ENCODE results near the gene ZSWIM4.
A peak's percentile ranks its signal among the peaks of the same experiment; 100 is the strongest.

ZSWIM4 gene

DNA sequence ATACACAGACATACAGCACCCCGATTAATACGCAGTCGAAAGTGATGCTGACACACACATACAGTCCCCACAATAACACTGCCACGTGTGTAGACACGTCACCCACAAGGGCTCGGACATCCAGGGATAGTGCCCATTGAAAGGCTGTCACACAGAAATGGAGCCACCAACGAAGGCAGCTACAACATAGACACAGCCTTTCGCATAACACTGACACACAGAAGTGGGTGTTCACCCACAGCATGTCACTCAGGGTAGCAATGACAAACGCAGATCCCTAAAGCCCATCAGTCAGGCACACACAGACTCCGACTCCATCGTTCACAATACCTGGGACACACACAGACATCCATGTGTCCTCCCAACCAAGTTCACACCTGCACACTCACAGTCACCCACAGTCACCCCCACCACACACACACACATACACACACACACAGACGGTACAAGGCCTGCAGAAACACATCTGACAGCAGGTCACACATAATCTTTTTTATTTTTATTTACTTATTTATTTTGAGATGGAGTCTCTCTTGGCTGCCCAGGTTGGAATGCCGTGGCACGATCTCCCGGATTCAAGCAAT, 71.3 kb downstream of the ZSWIM4 start:
- H3K27ac ChIP-seq: no peak overlapping the region
- TF ChIP-seq ZFX (IDR thresholded peaks at IDR 0.05; ENCODE audit: borderline replicate concordance): no peak
- TF ChIP-seq, protein P1, sequence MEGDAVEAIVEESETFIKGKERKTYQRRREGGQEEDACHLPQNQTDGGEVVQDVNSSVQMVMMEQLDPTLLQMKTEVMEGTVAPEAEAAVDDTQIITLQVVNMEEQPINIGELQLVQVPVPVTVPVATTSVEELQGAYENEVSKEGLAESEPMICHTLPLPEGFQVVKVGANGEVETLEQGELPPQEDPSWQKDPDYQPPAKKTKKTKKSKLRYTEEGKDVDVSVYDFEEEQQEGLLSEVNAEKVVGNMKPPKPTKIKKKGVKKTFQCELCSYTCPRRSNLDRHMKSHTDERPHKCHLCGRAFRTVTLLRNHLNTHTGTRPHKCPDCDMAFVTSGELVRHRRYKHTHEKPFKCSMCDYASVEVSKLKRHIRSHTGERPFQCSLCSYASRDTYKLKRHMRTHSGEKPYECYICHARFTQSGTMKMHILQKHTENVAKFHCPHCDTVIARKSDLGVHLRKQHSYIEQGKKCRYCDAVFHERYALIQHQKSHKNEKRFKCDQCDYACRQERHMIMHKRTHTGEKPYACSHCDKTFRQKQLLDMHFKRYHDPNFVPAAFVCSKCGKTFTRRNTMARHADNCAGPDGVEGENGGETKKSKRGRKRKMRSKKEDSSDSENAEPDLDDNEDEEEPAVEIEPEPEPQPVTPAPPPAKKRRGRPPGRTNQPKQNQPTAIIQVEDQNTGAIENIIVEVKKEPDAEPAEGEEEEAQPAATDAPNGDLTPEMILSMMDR (IDR thresholded peaks at IDR 0.05): no peak

DNA sequence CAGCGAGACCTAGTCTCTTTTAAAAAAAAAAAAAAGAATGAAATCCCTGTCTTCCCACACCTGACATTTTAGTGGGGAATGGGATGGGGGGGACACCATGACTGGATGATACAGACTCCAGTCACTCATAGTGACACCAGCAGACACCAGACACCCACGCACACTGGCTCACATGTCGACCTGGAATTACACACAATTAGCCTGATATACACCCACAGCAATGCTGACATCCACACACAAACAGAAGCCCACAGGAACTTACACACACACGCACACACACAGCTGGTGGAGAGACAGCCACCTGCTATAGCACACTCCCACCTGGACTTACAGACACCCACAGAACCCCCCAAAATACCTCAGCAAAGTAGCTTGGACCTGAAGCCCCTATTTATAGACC, 73.4 kb downstream of the ZSWIM4 start:
- H3K27ac ChIP-seq: no peak overlapping the region
- no peak for TF ChIP-seq ZFX (IDR thresholded peaks at IDR 0.05; ENCODE audit: borderline replicate concordance)
- TF ChIP-seq, protein P1 (IDR thresholded peaks at IDR 0.05): no peak

- no peak overlapping the region for H3K27ac ChIP-seq
- no peak for TF ChIP-seq ZFX (IDR thresholded peaks at IDR 0.05; ENCODE audit: borderline replicate concordance)
- TF ChIP-seq, protein P1 (IDR thresholded peaks at IDR 0.05): no peak
Observed at GRCh38 chr19:13869281-13869680, 74.0 kb downstream of the ZSWIM4 start.

GRCh38 chr19:13870873-13871272, 75.6 kb downstream of the ZSWIM4 start:
- TF ChIP-seq, protein P1 (IDR thresholded peaks at IDR 0.05): no peak
- no peak for TF ChIP-seq ZFX (IDR thresholded peaks at IDR 0.05; ENCODE audit: borderline replicate concordance)
- H3K27ac ChIP-seq: no peak overlapping the region

- H3K27ac ChIP-seq: 0 out of 2 replicates have a peak overlapping the region, but pooled peaks have one; percentile 18
- TF ChIP-seq ZFX (IDR thresholded peaks at IDR 0.05; ENCODE audit: borderline replicate concordance): no peak
- TF ChIP-seq, protein P1 (IDR thresholded peaks at IDR 0.05): no peak
Observed at GRCh38 chr19:13872339-13872694, 77.1 kb downstream of the ZSWIM4 start.

DNA sequence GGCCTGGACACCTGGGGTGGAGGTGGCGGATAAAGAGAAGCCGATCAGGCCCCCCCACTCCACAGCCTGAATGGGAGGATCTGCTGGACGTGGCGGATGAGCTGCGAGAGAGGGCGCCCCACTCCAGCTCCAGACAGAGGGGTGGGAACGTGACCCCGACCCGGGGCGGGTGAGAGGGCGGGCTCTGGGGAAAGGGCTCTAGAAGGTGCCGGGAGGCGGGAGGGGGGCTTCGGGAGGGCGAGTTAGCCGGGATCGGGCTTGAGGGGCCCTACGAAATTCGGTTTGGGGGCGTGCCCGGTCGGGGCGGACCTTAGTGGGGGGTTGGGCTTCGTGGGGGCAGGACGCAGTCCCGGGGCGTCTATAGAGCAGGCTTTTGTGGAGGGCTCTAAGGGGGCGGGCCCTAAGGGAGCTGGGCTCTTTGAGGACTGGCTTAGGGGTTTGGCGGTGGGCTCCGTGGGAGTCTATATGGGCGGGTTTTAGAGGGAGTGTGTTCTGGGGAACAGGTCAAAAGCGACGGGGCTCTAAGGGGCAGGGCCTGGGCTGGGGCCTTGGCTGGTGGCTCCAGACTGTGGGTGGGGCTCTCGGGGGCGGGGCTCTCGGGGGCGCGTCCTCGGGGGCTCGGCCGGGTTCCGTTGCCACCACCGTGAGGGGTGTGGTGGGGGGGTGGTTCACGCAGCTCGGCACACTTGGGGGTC, 77.6 kb downstream of the ZSWIM4 start:
- TF ChIP-seq, protein P1 (IDR thresholded peaks at IDR 0.05): no peak
- no peak for TF ChIP-seq ZFX (IDR thresholded peaks at IDR 0.05; ENCODE audit: borderline replicate concordance)
- H3K27ac ChIP-seq: no peak overlapping the region

- peak overlapping the region; percentile 53 for H3K27ac ChIP-seq
- no peak for TF ChIP-seq ZFX (IDR thresholded peaks at IDR 0.05; ENCODE audit: borderline replicate concordance)
- TF ChIP-seq, protein P1 (IDR thresholded peaks at IDR 0.05): no peak
Observed at GRCh38 chr19:13873834-13874515, 78.7 kb downstream of the ZSWIM4 start.
